ENCODE data around the gene TMEM178B. TPM values are rescaled to one million over a fixed set of nuclear protein-coding genes. Genes with fewer than 3 reads are reported as not detected.

The TMEM178B gene
- total RNA-seq, 2 donors from 2014 or later, result 1.7 to 4.1 TPM

- H3K36me3 Mint-ChIP-seq (ENCODE audit: low read depth), result no peaks in the 10 kb centered on the region
- no peak for DNase-seq
- no peak overlapping the region for H3K4me3 Mint-ChIP-seq
- peak overlapping the region; percentile 91 for H3K27ac ChIP-seq (ENCODE audit: low read depth, low read length)
- no peaks in the 10 kb centered on the region for H3K4me1 Mint-ChIP-seq
- no peak for TF ChIP-seq CTCF (conservative IDR thresholded peaks at IDR 0.05)
- H3K4me1 ChIP-seq (ENCODE audit: control insufficient read depth, insufficient read depth, low read length), result no peaks in the 10 kb centered on the region
- WGBS, 2 experiments (ENCODE audit: insufficient coverage in 1 of 2, insufficient read length in 1 of 2), result 94 to 96% methylated on average over 6 of the region's 6 CpGs
- no peak overlapping the region for H3K27ac Mint-ChIP-seq
- no peak overlapping the region for H3K4me3 ChIP-seq (ENCODE audit: low read length)
- H3K9me3 Mint-ChIP-seq, result no peaks in the 10 kb centered on the region
- H3K27me3 Mint-ChIP-seq (ENCODE audit: insufficient read depth), result no peaks in the 10 kb centered on the region
- H3K36me3 ChIP-seq (ENCODE audit: control insufficient read depth, insufficient read depth, low read length), result no peaks in the 10 kb centered on the region
- no peaks in the 10 kb centered on the region for H3K9me3 ChIP-seq (ENCODE audit: control insufficient read depth, low read length)
- H3K9ac ChIP-seq (ENCODE audit: extremely low read depth, low read length, poor library complexity, severe bottlenecking), result no peak overlapping the region
- no peaks in the 10 kb centered on the region for H3K27me3 ChIP-seq (ENCODE audit: control insufficient read depth, insufficient read depth, low read length, poor library complexity, severe bottlenecking)
Measured at GRCh38 chr7:141461924-141462323, 388.1 kb downstream of the TMEM178B start.

GRCh38 chr7:141462958-141463357 is 389.1 kb downstream of the TMEM178B start:
- Mint-ChIP-seq H3K27me3 (ENCODE audit: insufficient read depth) (no peaks in the 10 kb centered on the region), H3K4me1 (no peaks in the 10 kb centered on the region), H3K36me3 (ENCODE audit: low read depth) (no peaks in the 10 kb centered on the region), H3K27ac (no peak overlapping the region), H3K4me3 (no peak overlapping the region), H3K9me3 (no peaks in the 10 kb centered on the region)
- TF ChIP-seq CTCF (conservative IDR thresholded peaks at IDR 0.05), result no peak
- no peak overlapping the region for H3K27ac ChIP-seq (ENCODE audit: low read depth, low read length)
- H3K36me3 ChIP-seq (ENCODE audit: control insufficient read depth, insufficient read depth, low read length), result no peaks in the 10 kb centered on the region
- no peak for DNase-seq
- no peak overlapping the region for H3K4me3 ChIP-seq (ENCODE audit: low read length)
- H3K9me3 ChIP-seq (ENCODE audit: control insufficient read depth, low read length), result no peaks in the 10 kb centered on the region
- H3K27me3 ChIP-seq (ENCODE audit: control insufficient read depth, insufficient read depth, low read length, poor library complexity, severe bottlenecking), result no peaks in the 10 kb centered on the region
- H3K4me1 ChIP-seq (ENCODE audit: control insufficient read depth, insufficient read depth, low read length), result no peaks in the 10 kb centered on the region
- 79 to 94% methylated on average over 4 of the region's 4 CpGs for WGBS, 2 experiments (ENCODE audit: insufficient coverage in 1 of 2, insufficient read length in 1 of 2)
- no peak overlapping the region for H3K9ac ChIP-seq (ENCODE audit: extremely low read depth, low read length, poor library complexity, severe bottlenecking)

GRCh38 chr7:141463986-141464385 is 390.1 kb downstream of the TMEM178B start:
- no peak overlapping the region for H3K4me3 Mint-ChIP-seq
- Histone ChIP-seq H3K4me3 (ENCODE audit: low read length) (no peak overlapping the region), H3K36me3 (ENCODE audit: control insufficient read depth, insufficient read depth, low read length) (no peaks in the 10 kb centered on the region), H3K9me3 (ENCODE audit: control insufficient read depth, low read length) (no peaks in the 10 kb centered on the region), H3K9ac (ENCODE audit: extremely low read depth, low read length, poor library complexity, severe bottlenecking) (no peak overlapping the region), H3K27me3 (ENCODE audit: control insufficient read depth, insufficient read depth, low read length, poor library complexity, severe bottlenecking) (no peaks in the 10 kb centered on the region), H3K4me1 (ENCODE audit: control insufficient read depth, insufficient read depth, low read length) (no peaks in the 10 kb centered on the region), H3K27ac (ENCODE audit: low read depth, low read length) (no peak overlapping the region)
- no peaks in the 10 kb centered on the region for H3K27me3 Mint-ChIP-seq (ENCODE audit: insufficient read depth)
- no peaks in the 10 kb centered on the region for H3K36me3 Mint-ChIP-seq (ENCODE audit: low read depth)
- 86 to 96% methylated on average over 4 to 8 of the region's 8 CpGs for WGBS, 2 experiments (ENCODE audit: insufficient coverage in 1 of 2, insufficient read length in 1 of 2)
- H3K9me3 Mint-ChIP-seq, result no peaks in the 10 kb centered on the region
- no peaks in the 10 kb centered on the region for H3K4me1 Mint-ChIP-seq
- TF ChIP-seq CTCF (conservative IDR thresholded peaks at IDR 0.05), result no peak
- H3K27ac Mint-ChIP-seq, result no peak overlapping the region
- peak; percentile 18 for DNase-seq
